ENCODE data around the gene KCNT1. TPM values are rescaled to one million over a fixed set of nuclear protein-coding genes. Genes with fewer than 3 reads are reported as not detected.

Gene KCNT1
- total and polyA plus RNA-seq, 11 donors: 0.21 to 7.4 (median 1.9) TPM

DNA sequence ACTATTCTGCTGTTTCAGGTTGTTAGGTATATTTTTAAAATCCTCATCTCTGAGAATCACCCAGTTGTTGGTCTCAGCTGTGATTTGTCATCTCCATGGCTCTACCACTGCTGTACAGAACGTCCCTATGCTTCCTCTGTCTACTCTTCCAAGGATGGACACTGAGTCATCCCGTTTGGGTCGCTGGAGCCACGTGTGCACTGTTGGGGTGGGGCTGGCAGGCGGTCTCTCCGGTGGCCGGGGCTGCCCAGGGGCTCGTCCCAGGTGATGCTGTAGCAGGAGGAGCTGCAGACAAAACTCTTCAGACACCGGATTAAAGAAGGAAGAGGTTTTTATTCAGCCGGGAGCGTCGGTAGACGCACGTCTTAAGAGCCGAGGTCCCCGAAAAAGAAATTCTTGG is 21.9 kb upstream of the KCNT1 start:
- Histone ChIP-seq H3K9me3 (no peaks in the 10 kb centered on the region), H3K4me1 (no peaks in the 10 kb centered on the region), H3K27ac (no peak overlapping the region), H3K4me3 (no peak overlapping the region), H3K27me3 (peaks cover 0 to 28% (median 0%) of the 10 kb centered on the region in 9 donors), H3K36me3 (no peaks in the 10 kb centered on the region)
- intact Hi-C loops (cut with DNase I): no loop called here
- 66 to 74% (median 72%) methylated on average over 16 of the region's 16 CpGs for WGBS, 4 donors
- DNase-seq (no peak), ATAC-seq (no peak)
- no peak for TF ChIP-seq POLR2A (IDR thresholded peaks at IDR 0.05)
- TF ChIP-seq, protein P1, sequence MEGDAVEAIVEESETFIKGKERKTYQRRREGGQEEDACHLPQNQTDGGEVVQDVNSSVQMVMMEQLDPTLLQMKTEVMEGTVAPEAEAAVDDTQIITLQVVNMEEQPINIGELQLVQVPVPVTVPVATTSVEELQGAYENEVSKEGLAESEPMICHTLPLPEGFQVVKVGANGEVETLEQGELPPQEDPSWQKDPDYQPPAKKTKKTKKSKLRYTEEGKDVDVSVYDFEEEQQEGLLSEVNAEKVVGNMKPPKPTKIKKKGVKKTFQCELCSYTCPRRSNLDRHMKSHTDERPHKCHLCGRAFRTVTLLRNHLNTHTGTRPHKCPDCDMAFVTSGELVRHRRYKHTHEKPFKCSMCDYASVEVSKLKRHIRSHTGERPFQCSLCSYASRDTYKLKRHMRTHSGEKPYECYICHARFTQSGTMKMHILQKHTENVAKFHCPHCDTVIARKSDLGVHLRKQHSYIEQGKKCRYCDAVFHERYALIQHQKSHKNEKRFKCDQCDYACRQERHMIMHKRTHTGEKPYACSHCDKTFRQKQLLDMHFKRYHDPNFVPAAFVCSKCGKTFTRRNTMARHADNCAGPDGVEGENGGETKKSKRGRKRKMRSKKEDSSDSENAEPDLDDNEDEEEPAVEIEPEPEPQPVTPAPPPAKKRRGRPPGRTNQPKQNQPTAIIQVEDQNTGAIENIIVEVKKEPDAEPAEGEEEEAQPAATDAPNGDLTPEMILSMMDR (IDR thresholded peaks at IDR 0.05): no peak

DNA sequence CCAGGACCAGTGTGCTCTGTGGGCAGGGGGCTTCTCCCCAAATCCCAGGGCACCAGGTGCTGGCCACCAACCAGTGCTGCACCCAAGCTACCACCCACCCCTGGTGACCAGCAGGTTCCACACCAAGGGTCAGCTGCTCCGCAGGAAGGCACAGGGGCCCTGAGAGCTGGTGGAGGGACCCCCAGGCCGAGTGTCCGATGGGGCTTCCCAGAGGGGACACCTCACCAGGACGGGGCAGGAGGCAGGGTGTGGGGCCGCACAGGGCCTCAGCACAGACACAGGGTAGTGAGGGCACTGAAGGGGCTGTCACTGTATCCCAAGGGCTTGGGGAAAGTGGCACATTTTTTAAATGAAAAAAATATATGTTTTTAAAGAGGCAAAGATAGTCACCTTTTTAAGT is 20.8 kb upstream of the KCNT1 start:
- Histone ChIP-seq H3K4me3 (no peak overlapping the region), H3K36me3 (no peaks in the 10 kb centered on the region), H3K27me3 (peaks cover 0 to 31% (median 0%) of the 10 kb centered on the region in 9 donors), H3K9me3 (no peaks in the 10 kb centered on the region), H3K27ac (no peak overlapping the region), H3K4me1 (no peaks in the 10 kb centered on the region)
- intact Hi-C loops (cut with DNase I): no loop called here
- 75 to 87% (median 83%) methylated on average over 4 to 5 of the region's 5 CpGs for WGBS, 4 donors
- DNase-seq (no peak), ATAC-seq (no peak)
- no peak for TF ChIP-seq POLR2A (IDR thresholded peaks at IDR 0.05)
- TF ChIP-seq, protein P1 (IDR thresholded peaks at IDR 0.05): no peak

DNA sequence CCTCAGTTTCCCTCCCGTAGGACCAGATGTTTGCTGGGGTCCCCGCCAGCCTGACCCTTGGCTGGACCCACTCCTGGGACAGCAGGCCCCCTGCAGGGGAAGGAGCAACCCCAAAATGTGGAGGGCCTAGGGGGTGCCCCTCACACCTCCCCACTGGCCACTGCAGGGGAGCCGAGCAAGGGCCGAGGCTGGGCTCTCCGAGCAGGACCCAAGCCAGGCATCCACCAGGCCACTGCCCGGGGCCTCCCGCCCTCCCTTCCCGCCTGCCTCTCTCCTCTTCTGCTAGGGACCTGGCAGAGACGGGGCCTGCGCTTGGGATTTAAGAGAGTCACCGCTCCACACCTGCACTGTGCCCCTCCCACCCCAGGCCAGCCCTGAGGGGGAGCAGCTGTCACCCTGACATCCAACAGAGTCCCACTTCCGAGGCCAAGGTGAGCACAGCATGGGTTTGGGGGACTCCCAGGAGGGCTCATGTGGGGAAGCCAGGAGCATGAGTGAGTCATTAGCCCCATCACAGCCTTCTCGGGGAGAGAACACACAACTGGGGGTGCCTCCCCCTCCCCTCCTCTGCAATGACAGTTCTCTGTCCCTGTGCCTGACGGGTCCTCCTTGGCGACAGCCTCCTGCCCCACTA is 18.5 kb upstream of the KCNT1 start:
- Histone ChIP-seq H3K27ac (no peak overlapping the region), H3K9me3 (no peaks in the 10 kb centered on the region), H3K4me1 (no peaks in the 10 kb centered on the region), H3K4me3 (no peak overlapping the region), H3K36me3 (no peaks in the 10 kb centered on the region), H3K27me3 (peaks cover 0 to 31% (median 3%) of the 10 kb centered on the region in 9 donors)
- DNase-seq: no peak
- no peak for ATAC-seq
- WGBS, 4 donors: 67 to 70% (median 69%) methylated on average over 12 to 15 of the region's 15 CpGs
- intact Hi-C loops (cut with DNase I): no loop called here
- TF ChIP-seq POLR2A (IDR thresholded peaks at IDR 0.05): no peak
- TF ChIP-seq, protein P1 (IDR thresholded peaks at IDR 0.05): no peak

DNA sequence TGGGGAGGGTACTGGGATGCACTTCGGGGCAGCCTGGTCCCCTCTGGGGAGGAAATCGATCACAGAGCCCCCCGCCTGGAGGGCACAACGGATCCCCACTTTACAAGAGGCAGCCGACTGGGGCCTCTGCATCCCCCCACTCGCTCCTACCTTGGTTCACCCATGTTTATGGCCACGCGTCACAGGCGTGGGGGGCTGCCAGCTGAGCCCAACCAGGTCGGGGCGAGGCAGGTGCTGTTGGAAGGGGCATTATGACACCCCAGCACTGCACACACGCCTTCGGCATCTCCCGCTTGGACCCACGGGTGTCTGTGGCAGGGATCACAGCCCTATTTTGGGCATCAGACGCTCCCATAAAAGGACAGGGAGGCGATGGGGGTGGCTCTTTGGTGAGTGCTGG is 17.3 kb upstream of the KCNT1 start:
- no peak overlapping the region for H3K27ac ChIP-seq
- no peak for ATAC-seq
- H3K4me3 ChIP-seq: no peak overlapping the region
- H3K9me3 ChIP-seq: no peaks in the 10 kb centered on the region
- intact Hi-C loops (cut with DNase I): no loop called here
- no peaks in the 10 kb centered on the region for H3K36me3 ChIP-seq
- H3K4me1 ChIP-seq: no peaks in the 10 kb centered on the region
- TF ChIP-seq, protein P1 (IDR thresholded peaks at IDR 0.05): no peak
- no peak for TF ChIP-seq POLR2A (IDR thresholded peaks at IDR 0.05)
- no peak for DNase-seq
- WGBS, 4 donors: 65 to 77% (median 71%) methylated on average over 10 to 17 of the region's 17 CpGs
- H3K27me3 ChIP-seq: peaks cover 0 to 31% (median 3%) of the 10 kb centered on the region in 9 donors
